ENCODE results near the gene BDH1.
A peak's percentile ranks its signal among the peaks of the same experiment; 100 is the strongest.

The BDH1 gene

DNA sequence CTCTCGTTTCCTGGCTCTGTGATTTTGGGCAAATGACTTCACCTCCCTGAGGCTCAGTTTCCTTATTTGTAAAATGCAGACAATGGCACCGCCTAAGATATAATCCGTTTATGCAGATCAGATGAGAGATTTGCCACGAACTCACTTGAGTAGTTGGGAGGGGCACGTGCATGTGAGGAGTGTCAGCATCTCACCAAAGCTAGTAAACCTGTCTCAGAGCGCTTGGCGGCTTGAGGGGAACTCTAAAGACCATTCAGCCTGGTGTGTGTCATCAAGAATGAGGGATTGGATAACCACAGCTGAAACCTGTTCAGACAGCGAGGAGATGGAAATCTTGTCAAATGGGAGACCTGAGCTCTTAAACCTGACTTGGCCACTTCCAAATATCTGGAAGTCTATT, 48.7 kb downstream of the BDH1 start:
- DNase-seq (ENCODE audit: low read depth in 2 of 2), result no peak

DNA sequence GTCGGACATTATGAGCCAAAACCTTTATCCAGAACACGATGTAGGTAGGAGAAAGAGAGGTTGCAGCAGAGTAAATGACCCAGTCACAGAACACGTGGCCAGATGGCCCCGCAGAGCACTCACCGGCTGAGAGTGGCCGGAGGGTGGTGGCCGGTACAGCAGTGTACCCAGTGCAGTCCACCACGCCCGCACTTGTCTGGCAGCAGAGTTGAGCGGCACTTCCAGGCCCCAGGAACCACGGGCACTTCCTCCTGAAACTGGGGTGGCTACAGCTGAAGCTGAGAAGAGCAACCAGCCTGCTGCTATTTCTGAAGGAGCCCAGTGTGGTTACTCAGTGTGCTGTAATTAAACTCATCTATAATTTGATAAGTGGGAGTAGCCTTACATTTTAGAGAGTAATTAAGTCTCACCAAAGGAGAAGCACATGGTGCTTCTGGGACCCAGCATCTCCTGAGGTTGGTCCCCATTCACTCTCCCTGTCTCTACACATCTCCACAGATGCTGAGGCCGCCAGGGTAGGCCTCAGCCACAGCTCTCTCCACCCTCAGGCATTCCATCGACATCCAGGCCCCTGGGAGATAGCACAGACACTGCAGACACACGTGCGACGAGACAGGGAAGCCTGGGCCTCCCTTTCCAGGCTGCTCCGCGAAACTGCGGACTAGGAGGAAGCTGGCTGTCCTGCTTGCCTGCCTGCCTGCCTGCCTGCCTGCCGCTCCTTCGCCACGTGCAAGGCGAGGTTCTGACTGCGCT, 49.8 kb downstream of the BDH1 start:
- no peak for DNase-seq (ENCODE audit: low read depth in 2 of 2)

DNA sequence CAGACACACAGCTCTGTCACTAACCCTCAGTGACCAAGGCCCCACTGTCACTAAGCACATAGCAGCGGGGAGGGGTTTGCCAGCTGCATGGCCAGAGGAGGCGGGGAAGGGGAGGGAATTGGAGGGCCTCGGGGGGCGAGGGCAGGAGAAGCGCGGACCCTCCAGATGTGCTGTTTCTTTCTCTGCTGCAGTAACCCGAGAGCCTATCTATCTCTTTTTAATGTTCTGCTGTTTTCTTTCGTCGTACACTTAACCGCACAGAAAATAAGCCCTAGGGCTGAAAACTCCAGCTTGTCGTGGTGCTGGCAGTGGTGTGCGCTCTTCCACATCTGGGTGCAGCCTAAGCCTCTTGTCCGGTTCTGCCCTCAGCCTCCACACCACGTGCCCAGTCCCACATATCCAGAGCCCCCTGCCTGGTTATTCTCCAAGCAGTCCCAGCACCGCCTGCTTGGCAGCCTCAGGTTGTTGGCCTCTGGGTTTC, 51.1 kb downstream of the BDH1 start:
- DNase-seq (ENCODE audit: low read depth in 2 of 2), result no peak

DNA sequence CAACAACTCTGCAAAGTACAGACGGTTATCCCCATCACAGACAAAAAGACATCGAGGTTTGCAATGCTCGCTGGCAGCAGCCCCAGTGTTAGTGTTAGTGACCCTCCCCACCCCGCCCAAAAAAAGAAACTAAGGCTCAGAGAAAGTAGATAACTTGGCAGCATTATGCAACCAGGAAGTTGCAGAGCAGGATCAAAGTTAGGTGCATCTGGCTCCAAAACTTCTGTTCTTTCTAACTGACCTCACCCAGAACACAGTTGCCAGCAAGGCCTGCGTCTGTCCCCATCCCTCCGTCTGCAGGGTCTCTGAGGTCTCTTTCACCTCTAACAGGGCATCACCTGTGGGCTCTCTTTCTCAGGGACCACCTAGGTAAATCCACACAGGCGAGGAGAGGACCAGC, 51.5 kb downstream of the BDH1 start:
- no peak for DNase-seq (ENCODE audit: low read depth in 2 of 2)

DNA sequence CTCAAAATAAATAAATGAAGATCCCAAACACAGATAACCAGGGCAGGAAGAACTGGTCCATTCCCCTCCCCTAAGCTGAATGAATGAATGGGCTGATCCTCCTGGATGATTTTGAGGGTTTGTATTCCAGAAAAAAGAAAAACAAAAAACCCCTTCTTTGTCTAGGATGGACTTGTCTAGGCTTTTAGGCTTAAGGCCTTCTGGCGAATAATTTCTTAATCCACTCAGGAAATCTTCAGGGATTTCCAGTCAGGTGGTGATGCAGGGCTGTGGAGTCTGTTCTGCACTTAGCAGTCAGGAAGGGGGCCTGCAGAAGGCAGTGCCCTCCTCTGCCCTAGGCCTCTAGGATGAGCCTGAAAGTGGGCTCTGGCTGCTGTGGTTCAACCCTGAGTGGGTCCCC, 52.1 kb downstream of the BDH1 start:
- no peak for DNase-seq (ENCODE audit: low read depth in 2 of 2)

DNA sequence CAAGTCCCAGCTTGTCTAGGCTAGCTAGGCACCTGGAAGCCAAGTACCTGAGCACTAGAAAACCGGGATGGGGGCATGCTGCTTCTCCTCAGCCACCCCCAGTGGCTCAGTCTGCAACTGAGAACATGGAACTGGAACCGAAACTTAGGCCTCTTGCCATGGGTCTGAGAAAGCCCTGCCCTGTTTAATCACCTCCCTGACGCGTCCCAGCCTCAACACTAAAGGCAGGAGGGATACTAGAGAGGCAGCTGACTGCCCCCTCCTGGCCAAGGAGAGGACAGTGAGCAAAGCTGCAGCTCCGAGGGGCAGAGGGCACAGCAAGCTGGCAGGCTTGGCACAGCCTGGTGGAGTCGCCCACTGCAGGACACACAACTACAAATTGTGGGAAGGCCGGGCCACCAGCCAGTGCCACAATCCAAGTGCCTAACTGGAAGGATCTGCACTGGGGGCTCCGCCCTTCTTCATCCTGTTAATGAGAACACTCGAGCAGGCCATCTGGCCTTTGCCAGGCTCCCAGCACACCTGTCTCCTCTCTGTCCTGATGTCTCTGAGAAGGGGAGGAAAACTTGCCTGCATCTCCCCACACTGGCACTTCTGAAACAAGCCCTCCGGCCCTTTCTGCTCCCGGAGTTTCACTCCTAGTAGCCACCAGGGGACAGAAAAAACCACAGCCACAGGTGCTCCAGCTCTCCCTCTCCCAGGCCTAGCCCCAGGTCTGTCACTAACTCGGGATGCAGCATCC, 53.7 kb downstream of the BDH1 start:
- peak; percentile 51 to 52 for DNase-seq (ENCODE audit: low read depth in 2 of 2)

DNA sequence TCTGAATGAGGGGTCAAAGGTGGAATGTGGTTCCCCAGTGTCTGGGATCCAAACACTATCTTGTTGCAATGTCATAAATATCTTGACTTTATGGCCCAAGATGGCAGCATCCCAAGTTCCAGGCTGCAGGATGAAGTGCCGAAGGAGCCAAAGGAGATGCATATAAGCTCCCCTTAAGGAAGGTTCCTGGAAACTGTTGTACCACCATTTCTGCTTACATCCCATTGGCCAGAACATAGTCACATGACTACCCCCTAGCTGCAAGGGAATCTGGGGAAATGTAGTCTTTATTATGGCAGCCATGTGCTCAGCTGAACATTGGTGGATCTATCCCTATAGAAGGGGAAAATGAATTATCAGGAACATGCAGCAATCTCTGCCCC, 54.3 kb downstream of the BDH1 start:
- no peak for DNase-seq (ENCODE audit: low read depth in 2 of 2)

DNA sequence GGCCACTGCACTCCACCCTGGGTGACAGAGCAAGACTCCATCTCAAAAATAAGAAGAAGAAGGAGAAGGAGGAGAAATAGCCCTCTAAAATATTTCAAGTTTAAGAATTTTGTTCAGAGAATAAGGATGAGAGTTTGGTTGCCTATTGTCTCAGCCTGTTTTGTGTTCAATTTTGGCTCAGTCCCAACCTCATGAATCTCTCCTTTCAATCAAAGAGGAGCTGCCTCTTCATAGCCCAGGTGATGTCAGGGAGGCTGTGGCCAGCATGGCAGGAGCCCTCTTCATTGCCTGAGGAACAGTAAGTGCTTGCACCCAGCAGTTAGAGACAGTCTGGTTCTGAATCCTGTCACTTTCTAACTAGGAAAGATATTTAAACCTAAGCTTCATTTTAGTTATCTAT, 55.0 kb downstream of the BDH1 start:
- DNase-seq (ENCODE audit: low read depth in 2 of 2), result no peak

DNA sequence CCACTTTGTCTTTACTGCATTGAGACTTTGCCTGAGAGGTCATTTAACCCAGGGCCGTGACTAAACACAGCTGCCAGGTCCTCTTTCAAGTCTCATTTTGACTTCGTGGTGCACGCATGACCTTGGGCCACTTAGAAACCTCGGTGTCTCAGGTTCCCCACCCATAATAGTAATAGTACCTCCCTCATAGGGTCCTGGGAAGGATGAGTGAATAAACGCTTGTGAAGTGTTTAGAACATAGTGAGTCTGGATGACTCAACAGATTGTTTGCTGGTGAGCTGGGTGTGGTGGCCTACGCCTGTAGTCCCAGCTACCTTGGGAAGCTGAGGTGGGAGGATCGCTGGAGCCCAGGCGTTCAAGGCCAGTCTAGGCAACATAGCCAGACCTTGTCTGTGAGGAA, 56.3 kb downstream of the BDH1 start:
- no peak for DNase-seq (ENCODE audit: low read depth in 2 of 2)

DNA sequence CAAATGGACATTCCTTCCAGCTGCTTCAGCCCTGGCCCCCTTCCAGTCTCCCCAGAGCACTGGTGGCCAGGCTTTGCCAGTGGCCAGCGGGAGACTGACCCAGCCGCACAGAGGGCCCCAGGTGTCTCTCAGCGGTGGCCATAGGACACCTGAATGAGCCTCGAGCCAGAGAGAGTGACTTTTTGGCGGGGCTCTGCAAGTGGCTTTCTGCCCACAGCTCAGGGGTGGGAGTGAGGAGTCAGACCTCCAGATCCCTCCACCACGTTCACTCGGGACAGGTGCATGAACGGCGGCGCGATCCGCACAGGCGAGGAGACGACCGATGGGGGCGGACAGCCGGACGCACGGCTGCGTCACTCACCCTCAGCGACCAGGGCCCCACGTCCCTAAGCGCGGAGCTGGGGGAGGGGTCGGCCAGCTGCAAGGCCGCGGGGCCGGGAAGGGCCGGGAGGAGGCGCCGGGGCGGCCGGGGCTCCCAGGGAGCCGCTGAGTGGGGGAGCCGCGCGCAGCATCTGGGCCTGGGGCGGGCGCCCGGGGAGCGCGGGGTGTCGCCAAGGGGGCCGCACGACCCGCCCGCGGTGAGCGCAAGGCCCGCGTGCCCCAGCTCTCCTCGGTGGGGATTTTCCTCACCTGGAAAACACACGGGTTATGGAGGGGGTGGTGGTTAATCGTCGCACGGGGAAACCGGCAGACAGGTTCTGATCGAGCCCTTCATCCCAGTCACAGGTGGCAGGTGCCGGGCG, 57.1 kb downstream of the BDH1 start:
- DNase-seq (ENCODE audit: low read depth in 2 of 2), result no peak

DNA sequence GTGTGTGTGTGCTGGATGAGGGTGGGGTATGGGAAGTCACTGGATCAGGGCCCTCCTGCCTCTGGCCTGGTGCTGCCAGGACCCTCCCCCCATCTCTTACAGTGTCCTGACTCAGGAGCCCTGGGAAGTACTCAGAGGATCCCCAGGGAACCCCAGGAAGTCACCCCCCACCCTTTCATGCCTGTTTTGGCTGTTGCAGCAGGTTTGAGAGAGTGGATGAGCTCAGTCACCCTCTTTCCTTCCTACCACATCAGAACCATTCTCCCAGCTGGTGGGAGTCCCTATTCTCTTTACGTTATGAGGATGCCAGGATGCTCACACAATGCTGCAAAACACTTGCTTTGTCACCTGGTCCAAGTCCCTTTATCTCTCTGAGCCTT, 59.0 kb downstream of the BDH1 start:
- no peak for DNase-seq (ENCODE audit: low read depth in 2 of 2)

DNA sequence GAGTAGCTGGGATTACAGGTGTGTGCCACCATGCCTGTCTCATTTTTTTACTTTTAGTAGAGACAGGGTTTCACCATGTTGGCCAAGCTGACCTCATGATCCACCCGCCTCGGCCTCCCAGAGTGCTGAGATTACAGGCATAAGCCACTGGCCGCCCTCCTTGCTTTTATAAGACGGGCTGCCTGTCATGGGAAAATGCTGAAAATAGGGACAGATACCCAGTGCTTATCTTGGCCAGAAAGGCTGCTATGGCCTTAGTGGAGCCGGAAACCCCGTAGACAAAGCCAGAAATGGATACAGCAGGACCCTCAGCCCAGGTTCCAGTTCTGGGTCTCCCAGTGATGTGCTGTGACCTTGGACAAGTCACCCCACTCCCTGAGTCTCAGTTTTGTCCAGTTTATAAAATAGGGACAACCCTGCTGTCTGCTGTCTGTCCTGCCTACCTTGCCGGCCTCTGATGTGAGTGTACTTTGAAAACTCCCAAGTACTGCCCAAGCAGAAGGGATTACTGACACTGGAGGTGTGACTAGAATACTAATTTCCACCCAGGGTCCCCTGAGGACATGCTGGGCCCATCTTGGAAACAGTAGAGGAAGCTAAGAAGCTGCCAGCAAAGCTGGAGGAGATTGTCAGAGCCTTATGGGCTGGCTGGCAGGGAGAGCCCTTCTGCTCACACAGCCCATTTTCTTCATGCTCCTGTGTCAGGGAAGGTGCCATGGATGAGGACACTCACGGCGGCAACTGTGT, 59.6 kb downstream of the BDH1 start:
- DNase-seq (ENCODE audit: low read depth in 2 of 2), result no peak

DNA sequence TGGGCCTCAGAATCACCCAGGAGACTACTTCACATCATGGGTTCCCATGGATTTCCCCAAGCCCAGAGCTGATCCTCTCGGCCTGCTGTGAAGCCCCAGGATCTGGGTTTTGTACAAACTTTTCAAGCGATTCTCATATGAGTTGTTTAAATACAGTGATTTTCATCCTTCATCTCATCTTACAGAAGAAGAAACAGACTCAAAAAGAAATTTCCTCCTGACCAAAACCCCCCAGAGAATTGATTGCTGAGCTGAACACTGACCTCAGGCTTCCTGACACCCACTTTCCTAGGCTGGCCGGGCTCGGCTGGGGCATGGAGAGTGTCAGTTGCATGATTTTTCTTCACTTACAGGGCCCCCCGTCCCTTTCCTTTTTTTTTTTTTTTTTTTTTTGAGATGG, 60.3 kb downstream of the BDH1 start:
- no peak for DNase-seq (ENCODE audit: low read depth in 2 of 2)

DNA sequence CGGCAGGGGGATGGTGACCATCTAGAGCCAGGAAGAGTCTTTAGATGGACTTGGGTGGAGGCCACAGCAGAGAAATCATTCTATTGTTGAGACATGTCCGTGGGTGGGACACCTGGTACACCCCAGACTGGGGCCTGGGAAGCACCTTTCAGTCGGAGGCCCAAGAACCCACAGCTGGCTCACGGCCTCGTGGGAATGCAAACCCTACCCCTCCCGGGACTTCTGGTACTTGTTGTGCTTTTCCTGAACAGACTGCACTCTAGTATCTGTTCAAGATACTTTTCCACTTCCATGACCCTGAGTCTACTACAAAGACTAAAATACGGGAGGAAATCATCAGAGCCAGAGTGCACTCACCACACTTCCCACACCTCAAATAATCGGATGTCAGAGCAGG, 60.7 kb downstream of the BDH1 start:
- DNase-seq (ENCODE audit: low read depth in 2 of 2), result no peak

DNA sequence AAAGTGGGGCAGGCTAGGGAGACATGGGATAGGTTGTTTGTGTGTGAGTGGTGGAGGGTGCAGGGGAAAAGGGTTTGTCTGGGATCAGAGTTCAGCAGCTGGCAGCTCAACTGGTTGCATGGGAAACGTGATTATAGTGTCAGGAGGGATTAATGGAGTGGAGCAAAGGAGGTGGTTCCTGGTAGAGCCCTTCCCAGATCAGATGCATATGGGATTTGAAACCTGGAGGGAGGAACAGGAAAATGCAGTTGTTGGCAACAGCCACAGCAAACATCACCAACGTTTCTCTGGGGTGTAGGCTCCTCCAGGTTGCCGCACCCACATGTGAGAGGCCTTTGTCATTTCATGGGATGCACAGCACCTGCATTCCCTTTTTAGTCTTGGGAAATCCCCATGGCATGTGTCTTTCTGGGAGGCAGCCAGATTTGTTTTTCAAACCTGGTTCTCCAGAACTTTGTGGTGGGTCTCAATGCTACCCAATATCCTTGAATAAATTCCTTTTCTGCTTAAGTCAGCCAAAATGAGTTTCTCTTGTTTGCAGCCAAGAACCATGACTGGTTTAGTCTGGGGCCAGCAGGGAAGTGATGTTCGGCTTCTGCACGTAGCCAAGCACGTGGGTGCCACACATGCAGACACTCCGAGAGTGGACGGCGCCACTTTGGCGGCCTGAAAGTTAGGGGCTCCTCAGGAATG, 61.3 kb downstream of the BDH1 start:
- DNase-seq (ENCODE audit: low read depth in 2 of 2), result no peak

DNA sequence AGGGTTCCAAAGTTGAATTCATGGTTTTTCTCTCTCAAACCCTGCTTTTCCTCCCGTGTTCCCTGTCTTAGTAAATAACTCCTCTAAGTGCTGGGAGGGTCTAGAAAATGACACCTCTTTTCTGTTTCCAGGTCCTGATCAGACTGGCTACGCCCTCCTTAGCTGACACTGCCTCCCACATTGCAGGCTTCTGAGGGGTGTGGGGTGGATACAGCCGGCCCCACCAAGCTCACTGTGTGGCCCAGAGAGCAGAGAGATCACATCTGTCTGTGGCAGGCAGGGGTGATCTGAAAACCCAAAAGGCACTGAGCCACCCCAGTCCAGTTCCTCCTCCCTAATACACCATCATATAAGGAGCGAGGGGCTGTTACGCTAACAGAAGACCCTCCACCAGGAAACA, 62.7 kb downstream of the BDH1 start:
- DNase-seq (ENCODE audit: low read depth in 2 of 2), result no peak

DNA sequence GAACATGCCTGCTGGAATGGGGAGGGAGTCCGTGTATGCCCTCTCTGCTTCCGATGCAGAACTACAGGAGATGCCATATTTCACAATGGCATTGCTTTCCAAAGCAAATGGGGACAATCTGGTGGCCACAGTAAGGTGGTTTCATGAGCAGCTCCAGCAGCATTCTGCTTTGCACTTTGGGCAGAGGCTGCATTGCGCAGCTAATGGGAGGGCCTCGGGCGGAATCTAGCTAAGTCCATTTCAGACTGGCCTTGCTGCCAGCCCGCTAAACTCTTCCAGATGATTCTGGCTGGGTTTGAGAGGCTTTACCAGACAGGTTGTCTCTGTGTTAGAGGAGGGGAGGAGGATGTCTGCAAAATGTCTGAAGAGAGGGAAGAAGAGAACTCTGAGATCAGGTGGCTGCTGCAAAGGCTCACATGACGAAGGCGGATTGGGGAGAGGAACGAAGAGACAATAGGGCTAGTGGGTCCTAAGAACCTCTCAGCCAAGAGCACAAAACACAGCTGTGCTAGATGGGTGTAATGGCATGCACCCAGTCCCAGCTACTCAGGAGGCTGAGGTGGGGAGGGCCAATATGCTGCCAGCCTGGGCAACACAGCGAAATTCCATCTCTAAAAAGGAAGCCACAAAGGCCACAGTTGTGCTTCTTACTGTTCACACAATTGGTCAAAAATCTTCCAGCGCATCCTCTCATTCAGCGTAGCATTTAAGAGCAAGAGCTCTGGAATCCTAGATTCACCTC, 63.7 kb downstream of the BDH1 start:
- DNase-seq (ENCODE audit: low read depth in 2 of 2), result no peak

DNA sequence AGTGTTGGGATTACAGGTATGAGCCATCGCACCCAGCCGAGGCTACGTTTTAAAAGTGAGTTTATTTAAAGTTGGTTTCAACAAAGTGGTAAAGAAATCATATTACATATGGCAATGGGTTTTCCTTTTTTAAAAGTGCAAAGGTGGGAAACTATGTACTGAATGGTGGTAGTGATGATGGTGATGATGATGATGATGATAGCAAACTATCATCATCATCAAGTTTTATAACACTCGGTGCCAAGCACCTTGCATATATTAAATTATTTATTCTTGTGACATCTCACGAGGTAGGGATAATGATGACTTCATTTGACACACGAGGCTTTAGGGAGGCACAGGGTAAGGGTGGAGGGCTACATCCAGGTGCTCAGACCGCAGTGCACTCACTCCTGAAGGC, 64.3 kb downstream of the BDH1 start:
- no peak for DNase-seq (ENCODE audit: low read depth in 2 of 2)

DNA sequence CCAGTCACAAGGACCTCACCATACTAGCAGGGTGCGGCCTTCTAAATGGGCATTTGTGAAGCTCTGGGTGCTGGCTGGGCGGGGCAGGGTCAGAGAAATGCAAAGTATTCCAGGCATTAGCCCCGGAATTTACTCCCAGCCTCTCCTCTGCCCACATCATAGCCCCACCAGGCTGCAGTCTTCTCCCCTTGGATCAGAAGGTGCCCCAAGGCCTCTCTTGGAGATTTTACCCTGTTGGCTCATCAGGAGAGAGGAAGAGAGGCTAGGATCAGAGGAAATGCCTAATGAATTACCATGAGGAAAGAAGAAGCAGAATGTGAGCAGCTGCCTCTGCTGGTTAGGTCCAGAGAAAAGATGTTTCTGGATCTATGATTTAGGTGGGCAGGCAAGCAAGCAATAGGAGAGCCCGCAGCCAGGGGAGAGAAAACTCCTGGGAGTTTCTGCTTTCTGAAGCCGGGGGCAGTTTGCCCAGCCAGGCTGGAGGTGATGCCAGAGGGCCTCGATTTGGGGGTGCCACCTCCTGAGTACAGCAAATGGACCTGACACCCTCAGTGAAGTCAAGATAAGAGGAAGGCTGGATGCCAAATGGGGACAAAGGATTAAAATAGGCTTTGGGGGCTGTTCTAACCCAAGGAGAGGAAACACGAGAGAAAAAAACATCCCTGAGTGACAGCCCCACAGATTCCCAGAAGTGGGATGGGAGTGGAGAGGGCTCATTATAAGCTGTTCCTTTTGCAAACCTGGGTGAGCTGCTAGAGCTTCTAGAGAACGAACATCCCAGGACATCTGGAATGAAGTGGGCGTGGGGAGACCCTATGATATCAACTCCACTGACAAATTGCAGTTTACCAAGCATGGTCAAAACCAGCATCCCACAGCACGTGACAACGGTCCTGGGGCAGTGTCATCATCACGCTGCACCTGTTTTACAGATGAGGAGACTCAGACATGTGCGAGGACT, 65.4 kb downstream of the BDH1 start:
- DNase-seq (ENCODE audit: low read depth in 2 of 2), result no peak

All from stimulated activated CD4-positive, alpha-beta T cell treated with anti-CD3 and anti-CD28 coated beads, Interleukin-15, amount 100 ng/mL, for 48 hours (primary cell).